GM12872 (cell line): ENCODE data around the gene PSMC4.

Source experiments
- TF ChIP-seq, protein P1 (sequence below): IDR thresholded peaks from 3 replicates; pipeline ENCODE4 v1.5.1; 2011; ENCODE audit warnings: low read depth, mild to moderate bottlenecking, low read length, moderate library complexity; ENCODE audit not compliant: insufficient read depth

PSMC4 gene

DNA sequence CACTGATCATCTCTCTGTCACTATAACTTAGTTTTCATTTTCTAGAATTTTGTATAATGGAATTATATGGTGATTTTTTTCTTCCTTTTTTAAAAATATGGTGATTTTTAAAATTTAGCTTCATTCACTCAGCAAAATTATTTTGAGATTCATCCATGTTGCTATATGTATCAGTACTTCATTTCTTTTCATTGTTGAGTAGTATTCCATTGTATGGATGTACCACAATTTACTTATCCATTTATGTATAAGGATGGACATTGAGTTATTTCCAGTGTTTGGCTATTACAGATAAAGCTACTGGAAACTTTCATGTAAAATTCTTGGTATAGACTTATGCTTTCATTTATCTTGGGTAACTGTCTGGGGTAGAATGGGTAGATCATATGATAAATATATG, 38.7 kb downstream of the PSMC4 start:
- TF ChIP-seq, protein P1, sequence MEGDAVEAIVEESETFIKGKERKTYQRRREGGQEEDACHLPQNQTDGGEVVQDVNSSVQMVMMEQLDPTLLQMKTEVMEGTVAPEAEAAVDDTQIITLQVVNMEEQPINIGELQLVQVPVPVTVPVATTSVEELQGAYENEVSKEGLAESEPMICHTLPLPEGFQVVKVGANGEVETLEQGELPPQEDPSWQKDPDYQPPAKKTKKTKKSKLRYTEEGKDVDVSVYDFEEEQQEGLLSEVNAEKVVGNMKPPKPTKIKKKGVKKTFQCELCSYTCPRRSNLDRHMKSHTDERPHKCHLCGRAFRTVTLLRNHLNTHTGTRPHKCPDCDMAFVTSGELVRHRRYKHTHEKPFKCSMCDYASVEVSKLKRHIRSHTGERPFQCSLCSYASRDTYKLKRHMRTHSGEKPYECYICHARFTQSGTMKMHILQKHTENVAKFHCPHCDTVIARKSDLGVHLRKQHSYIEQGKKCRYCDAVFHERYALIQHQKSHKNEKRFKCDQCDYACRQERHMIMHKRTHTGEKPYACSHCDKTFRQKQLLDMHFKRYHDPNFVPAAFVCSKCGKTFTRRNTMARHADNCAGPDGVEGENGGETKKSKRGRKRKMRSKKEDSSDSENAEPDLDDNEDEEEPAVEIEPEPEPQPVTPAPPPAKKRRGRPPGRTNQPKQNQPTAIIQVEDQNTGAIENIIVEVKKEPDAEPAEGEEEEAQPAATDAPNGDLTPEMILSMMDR, result no peak

DNA sequence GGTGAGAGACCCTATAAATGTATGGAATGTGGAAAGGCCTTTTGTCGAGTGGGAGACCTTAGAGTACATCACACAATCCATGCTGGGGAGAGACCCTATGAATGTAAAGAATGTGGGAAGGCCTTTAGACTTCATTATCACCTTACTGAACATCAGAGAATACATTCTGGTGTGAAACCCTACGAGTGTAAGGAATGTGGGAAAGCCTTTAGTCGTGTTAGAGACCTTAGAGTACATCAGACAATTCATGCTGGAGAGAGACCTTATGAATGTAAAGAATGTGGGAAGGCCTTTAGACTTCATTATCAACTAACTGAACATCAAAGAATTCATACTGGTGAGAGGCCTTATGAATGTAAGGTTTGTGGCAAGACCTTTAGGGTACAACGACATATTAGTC, 43.0 kb downstream of the PSMC4 start:
- TF ChIP-seq, protein P1, result no peak

DNA sequence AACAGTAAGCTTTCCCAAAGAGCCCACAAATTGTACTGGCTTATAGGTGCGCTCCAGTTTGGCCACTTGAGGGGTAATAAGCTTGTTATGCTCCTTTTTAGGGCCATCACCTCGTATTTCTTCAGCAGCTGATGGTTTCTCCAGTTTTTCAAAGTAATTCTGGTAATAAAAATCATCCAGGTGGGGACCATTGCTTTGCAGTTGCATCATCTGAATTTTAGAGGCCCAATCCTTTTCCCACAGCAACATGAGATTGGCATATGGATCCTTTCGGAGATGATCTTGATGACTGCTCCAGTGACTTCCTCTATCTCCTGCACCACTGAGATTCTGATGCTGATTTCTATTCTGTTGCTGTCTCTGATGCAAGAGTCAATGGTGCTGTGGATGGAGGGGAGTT, 53.0 kb downstream of the PSMC4 start:
- TF ChIP-seq, protein P1, result no peak

DNA sequence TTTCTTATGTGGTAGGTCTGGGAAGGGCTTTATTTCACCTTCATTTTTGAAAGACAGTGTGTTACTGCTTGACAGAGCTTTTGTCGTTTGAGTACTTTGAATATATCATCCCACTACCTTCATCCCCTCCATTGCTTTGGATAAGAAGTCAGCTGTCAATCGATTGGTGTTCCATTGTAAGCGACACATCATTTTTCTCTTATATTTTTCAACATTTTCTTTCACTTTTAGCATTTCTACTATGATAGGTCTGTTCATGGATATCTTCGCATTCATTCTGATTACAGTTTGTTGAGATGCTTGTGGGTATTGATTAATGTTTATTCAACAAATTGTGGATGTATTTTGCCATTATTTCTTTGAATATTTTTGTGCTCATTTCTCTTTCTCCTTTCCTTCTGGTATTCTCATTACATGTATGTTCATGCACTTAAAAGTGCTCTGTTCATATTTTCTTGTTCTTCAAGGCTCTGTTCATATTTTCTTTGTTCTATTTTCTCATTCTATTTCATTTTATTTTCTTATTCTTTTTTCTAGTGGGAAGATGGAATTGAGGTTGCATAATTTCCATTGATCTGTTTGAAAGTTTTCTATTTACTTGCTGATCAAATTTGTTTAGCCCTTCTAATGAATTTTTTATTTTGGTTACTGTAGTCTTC, 55.1 kb downstream of the PSMC4 start:
- TF ChIP-seq, protein P1, result no peak

DNA sequence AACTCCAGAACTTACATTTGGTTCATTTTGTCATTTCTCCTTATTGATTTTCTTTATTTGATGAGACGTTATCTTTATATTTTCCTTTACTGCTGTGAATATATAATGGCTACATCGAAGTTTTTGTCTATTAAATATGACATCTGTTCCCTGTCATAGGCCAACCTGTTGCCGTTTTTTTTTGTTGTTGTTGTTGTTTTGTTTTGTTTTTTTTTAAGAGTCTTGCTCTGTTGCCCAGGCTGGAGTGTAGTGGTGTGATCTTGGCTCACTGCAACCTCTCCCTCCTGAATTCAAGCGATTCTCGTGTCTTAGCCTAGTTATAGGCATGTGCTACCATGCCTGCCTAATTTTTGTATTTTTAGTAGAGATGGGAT, 55.6 kb downstream of the PSMC4 start:
- TF ChIP-seq, protein P1, result no peak
